ENCODE results near the gene TMEM26.

DNA sequence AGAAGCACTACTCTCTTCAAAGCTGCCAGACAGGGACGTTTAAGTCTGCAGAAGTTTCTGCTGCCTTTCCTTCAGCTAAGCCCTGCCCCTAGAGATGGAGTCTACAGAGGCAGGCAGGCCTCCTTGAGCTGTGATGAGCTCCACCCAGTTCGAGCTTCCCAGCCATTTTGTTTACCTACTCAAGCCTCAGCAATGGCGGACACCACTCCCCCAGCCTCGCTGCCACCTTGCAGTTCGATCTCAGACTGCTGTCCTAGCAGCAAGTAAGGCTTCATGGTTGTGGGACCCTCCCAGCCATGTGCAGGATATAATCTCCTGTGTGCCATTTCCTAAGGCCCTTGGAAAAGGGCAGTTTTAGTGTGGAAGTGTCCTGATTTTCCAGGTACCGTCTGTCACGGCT is 74.3 kb downstream of the TMEM26 start:
- TF ChIP-seq, protein P1, sequence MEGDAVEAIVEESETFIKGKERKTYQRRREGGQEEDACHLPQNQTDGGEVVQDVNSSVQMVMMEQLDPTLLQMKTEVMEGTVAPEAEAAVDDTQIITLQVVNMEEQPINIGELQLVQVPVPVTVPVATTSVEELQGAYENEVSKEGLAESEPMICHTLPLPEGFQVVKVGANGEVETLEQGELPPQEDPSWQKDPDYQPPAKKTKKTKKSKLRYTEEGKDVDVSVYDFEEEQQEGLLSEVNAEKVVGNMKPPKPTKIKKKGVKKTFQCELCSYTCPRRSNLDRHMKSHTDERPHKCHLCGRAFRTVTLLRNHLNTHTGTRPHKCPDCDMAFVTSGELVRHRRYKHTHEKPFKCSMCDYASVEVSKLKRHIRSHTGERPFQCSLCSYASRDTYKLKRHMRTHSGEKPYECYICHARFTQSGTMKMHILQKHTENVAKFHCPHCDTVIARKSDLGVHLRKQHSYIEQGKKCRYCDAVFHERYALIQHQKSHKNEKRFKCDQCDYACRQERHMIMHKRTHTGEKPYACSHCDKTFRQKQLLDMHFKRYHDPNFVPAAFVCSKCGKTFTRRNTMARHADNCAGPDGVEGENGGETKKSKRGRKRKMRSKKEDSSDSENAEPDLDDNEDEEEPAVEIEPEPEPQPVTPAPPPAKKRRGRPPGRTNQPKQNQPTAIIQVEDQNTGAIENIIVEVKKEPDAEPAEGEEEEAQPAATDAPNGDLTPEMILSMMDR (IDR thresholded peaks at IDR 0.05), result no peak
- TF ChIP-seq POLR2AphosphoS5 (IDR thresholded peaks at IDR 0.05; ENCODE audit: low read depth, low read length), result no peak
- TF ChIP-seq, protein P2, sequence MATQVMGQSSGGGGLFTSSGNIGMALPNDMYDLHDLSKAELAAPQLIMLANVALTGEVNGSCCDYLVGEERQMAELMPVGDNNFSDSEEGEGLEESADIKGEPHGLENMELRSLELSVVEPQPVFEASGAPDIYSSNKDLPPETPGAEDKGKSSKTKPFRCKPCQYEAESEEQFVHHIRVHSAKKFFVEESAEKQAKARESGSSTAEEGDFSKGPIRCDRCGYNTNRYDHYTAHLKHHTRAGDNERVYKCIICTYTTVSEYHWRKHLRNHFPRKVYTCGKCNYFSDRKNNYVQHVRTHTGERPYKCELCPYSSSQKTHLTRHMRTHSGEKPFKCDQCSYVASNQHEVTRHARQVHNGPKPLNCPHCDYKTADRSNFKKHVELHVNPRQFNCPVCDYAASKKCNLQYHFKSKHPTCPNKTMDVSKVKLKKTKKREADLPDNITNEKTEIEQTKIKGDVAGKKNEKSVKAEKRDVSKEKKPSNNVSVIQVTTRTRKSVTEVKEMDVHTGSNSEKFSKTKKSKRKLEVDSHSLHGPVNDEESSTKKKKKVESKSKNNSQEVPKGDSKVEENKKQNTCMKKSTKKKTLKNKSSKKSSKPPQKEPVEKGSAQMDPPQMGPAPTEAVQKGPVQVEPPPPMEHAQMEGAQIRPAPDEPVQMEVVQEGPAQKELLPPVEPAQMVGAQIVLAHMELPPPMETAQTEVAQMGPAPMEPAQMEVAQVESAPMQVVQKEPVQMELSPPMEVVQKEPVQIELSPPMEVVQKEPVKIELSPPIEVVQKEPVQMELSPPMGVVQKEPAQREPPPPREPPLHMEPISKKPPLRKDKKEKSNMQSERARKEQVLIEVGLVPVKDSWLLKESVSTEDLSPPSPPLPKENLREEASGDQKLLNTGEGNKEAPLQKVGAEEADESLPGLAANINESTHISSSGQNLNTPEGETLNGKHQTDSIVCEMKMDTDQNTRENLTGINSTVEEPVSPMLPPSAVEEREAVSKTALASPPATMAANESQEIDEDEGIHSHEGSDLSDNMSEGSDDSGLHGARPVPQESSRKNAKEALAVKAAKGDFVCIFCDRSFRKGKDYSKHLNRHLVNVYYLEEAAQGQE (IDR thresholded peaks at IDR 0.05; ENCODE audit: insufficient read depth in 1 of 2, low read depth in 2 of 2, low read length in 1 of 2), result no peak

Data from Panc1 (cell line).